GM23338 (cell line): ENCODE measurements around the gene THRA.

Experiments used
- CREB1 ChIP-seq: fragments of 250-450 bp; sonication (Bioruptor Pico); IDR thresholded peaks from 2 replicates; pipeline ENCODE4 v1.5.0; 2020; ENCODE audit warnings: low read depth, mild to moderate bottlenecking, moderate library complexity
- CTCF ChIP-seq, 2 experiments: fragments of 200-600 bp in 1 of 2; sonication (generic) in 1 of 2; conservative IDR thresholded peaks; 2 replicates each; pipeline versions ENCODE4 v1.5.1 to v1.6.1; 2016 to 2017; ENCODE audit warnings: antibody characterized with exemption in 2 of 2, low read depth in 2 of 2, mild to moderate bottlenecking in 2 of 2, moderate library complexity in 1 of 2
- ETS1 ChIP-seq: IDR thresholded peaks from 2 replicates; pipeline ENCODE4 v1.6.1; 2016; ENCODE audit warnings: antibody characterized with exemption
- EZH2 ChIP-seq: fragments of 200-600 bp; sonication (generic); IDR thresholded peaks from one replicate; pipeline ENCODE4 v1.8.0; 2017; ENCODE audit warnings: antibody characterized with exemption, mild to moderate bottlenecking, low read depth; ENCODE audit not compliant: unreplicated experiment
- EZH2phosphoT487 ChIP-seq: fragments of 200-600 bp; sonication (generic); IDR thresholded peaks from one replicate; pipeline ENCODE4 v1.8.1; 2018; ENCODE audit warnings: antibody characterized with exemption; ENCODE audit not compliant: unreplicated experiment
- POLR2AphosphoS5 ChIP-seq: IDR thresholded peaks from 2 replicates; pipeline ENCODE4 v1.6.1; 2016; ENCODE audit warnings: antibody characterized with exemption, low read depth
- REST ChIP-seq: IDR thresholded peaks from one replicate; pipeline ENCODE4 v1.6.1; 2018; ENCODE audit warnings: antibody characterized with exemption; ENCODE audit not compliant: unreplicated experiment

- TF ChIP-seq CTCF (conservative IDR thresholded peaks at IDR 0.05; ENCODE audit: low read depth in 2 of 2): no peak
- TF ChIP-seq REST: no peak
- TF ChIP-seq EZH2phosphoT487: no peak
- no peak for TF ChIP-seq EZH2
- no peak for TF ChIP-seq ETS1
- no peak for TF ChIP-seq POLR2AphosphoS5
- no peak for TF ChIP-seq CREB1 (CRISPR knock-in tag)
Observed at GRCh38 chr17:40058186-40058784, 4.5 kb upstream of the THRA start.
